Anterior cingulate cortex (tissue), 58 donors: ENCODE data around the gene HAO1.

ENCODE experiments used
- DNase-seq, 58 donors: peaks; one replicate each; lab custom pipeline; 2025; lab: John Stamatoyannopoulos, UW

The HAO1 gene

DNA sequence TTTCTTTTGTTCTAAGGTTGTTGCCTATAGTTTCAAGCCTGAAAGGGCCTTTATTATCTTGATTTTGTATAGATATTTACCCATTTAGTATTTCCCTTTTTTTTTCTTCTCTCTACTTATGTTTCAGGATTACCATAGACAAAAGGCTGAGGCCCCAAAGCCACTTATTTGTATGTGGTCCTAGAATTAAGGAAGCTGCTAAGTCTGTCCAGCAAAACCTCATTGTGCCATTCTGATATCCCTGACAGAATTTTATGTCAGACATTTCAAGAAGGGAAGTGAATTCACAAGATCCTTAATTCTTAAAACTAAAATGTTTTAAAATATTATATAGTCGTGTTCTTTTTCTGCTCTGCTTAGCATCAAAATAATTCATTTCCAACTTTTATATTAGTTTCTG, 6.9 kb downstream of the HAO1 start:
- no peak for DNase-seq

DNA sequence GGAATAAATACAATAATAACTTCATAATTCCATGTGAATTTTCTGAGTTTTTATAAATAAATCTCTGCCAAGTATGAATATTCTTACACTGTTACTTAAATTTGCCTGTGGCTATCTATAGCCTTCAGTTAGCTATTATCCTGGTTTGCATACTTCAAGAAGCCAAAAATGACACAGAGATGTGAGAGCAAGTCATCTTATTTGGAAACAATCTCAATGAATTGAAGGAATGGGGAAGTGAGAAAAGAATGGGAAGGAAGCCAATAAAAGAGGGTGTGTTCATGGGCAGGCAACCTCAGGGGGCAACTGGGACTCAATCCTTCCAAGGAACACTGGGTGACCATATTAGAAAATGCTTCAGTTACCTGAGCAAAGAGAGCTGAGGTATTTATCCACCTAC, 9.9 kb downstream of the HAO1 start:
- no peak for DNase-seq

DNA sequence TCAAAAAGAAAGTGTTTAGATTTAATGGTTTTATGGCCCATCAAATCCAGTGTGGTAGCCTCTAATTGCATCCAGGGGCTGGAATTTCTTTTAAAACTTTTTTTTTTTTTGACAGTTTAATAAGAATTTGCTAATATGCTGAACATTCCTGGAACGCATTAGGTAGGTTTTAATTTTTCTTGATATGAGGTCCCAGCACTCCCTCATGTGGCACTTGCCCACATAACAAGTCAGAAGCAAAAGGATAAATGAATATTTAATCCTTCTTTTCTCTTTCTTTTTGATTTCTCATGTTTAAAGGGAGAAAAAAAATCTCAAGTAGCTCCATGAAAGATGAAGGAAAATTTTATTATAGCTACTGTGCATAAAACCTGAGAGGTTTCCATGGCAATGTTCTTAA, 13.5 kb downstream of the HAO1 start:
- peak in 2 of 58 donors; percentile 1 to 6 for DNase-seq

DNA sequence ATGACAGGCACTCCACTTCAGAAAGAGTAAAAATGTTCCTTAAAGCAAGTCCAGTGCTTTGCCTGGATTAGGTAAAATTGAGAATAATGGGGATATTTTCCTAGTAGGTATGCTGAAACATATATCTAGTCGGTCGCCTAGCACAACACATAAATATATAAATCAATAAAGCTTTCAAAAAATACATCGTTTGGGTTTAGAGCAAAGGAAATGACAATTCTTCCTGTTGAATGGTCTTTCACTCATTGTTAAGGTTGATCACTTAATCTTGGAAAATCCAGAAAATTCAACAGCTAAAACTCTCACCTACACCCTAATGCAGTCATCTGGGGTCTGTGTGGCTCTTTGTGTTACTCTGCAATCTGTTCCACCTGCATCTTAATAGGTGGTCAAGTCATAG, 13.9 kb downstream of the HAO1 start:
- no peak for DNase-seq

DNA sequence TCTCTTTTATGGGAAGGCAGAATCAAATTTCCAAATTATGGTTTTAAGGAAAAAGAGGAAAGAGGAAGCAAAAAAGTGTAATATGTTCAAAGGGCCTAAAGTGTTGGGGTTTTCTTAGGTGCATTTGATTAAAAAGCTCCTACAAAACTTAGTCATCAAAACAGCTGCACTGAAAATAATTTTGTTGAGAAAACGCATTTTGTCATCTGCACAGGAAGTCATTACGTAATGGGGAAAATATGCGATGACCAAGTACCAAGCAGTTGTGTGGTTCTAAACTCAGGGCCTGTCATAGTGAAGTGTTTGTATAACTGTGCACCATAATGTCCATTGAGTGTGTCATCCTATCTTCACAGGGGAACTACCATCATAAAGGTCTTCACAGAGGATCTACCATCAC, 15.6 kb downstream of the HAO1 start:
- DNase-seq, result no peak

DNA sequence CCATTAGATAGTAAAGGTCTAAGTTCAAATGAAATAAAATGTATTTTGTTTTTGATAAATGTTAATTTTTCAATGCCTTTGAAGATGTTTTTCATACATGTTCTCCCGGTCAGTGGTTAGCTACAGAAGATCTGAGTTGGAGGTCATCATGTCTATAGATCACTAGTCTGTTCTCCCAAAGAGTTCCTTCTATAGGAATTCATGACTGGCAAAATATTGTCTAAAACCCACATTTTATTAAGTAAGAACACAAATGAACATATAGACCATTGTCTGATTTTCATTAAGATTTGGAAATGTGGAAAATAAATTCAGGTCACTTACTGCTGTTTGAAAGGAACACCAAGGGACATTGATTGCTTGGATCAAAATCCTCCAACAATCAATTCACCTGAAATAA, 23.6 kb downstream of the HAO1 start:
- DNase-seq, result no peak

DNA sequence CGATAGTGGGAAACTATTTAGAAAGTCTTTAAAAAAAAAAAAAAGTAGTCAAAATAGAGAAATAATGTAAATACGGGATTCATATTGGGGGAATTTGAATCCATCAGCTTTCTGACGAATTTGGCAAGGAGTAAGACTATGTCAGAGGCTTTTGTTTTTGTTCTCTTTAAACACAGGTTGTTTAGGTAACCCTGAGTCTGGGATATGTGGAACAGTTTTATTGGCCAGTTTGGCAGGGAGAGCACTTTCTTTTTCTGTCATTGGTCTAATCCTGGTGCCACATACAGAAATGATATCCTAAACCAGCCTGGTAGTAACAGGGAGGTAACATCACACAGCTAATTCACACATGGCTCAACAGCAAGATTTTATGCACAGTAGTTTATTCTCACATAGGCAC, 27.7 kb downstream of the HAO1 start:
- DNase-seq, result no peak

DNA sequence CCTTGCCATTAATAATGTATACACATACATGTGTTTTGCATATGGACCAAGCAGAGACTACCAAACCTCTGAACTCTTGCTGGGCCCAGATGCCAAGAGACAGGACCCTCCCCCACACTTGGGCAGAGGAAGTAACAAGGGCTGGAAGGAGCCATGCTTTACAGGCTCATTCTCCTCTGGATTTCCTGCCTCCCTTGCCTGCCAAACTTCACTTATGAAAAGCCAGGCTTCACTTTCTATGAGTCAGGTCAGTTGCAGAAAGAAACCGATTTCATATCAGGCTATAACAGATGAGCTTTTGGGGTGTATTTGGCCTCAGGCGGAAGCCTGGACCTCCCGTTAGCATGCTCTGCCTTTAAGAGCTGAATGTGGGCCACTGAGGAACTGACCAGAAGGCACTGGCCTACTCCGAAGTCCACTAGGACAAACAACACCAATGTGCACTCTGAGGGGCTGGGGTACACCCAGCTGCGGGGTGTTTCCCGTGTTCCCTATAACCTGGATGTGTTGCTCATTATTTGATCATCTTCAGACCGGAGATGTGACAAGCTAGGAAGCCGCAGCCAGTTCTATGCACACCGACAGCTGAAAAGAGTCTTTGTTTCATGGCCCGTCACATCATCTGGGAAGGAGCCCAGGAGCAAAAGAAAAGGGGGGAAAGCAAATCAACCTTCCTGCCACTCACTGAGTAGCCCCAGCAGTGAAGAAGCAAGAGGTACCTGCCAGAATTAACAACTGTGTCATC, 28.5 kb downstream of the HAO1 start:
- DNase-seq, result peak in 9 of 58 donors; percentile 0 to 31 (median 15)

DNA sequence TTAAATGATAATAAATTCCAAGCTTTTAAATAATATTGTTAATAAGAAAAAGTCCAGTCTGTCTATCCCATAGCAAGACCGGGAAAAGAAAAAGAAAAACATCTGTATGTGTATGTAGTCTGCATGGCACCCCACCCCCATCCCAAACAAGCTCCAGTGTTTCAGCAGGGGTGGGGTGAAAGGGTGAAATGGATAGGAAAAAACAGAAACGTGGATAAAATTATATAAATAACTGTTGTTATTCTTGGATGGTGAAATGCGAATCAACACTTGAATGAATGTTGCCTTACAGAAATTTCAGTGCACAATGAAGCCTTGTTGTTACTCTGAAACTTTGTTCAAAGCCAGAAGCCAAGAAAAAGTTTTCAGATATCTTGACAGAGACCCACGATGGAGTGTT, 31.4 kb downstream of the HAO1 start:
- no peak for DNase-seq

DNA sequence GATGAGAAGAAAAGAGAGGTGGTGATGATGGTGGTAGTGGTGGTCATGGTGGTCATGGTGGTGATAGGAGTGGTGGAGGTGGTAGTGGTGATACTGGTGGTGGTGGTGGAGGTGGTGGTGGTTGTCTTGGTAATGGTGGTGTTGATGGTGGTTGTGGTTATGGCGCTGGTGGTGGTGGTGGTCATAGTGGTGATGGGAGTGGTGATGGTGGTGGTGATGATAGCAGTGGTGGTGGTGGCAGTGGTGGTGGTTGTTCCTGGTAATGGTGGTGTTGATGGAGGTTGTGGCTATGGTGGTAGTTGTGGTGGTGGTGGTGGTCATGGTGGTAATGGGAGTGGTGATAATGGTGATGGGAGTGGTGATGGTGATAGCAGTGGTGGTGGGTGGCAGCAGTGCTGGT, 36.8 kb downstream of the HAO1 start:
- no peak for DNase-seq

DNA sequence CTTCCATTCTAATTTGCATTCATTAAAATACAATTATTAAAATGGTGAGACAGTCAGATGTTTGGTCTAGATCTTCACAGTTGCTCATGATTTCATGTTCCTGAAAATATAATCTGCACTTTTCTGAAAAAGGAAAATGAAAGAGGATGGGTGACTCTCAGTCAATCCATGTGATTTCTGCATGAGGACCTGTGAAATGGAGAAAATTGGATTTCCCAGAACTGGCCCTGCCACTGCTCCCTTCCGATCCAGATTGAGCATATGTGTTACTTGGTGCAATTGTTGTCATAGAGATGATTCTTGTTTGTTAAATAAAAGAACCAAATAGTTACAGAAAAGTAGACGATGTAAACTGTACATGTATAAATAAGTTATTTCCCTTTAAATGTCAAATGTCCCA, 37.4 kb downstream of the HAO1 start:
- no peak for DNase-seq

DNA sequence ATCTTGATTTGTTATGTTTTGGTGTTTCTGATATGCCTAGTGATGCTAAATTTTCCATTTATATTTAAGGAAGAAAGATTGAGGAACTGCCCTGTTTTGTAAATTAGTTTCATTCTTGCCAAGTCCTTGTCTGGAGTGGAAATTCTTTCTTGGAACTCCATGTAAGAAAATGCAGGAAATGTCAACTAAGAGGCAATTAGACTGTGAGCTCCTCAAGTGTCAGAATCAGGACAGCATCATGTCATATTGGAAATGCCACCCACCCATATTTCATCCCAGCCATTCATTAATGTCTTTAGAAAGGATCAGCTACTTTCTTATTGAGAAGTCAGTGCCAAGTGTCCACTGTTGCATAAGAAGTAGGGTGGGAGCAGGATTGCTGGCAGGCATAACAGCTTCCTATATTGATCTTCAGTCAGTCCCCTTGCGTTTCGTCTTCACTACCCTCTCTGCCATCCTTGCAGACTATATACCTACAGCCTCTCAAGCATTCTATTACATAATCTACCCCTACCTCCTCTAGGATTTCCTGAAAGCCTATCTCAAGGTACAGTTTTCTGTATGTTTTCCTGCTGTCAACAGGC, 42.4 kb downstream of the HAO1 start:
- DNase-seq, result no peak

DNA sequence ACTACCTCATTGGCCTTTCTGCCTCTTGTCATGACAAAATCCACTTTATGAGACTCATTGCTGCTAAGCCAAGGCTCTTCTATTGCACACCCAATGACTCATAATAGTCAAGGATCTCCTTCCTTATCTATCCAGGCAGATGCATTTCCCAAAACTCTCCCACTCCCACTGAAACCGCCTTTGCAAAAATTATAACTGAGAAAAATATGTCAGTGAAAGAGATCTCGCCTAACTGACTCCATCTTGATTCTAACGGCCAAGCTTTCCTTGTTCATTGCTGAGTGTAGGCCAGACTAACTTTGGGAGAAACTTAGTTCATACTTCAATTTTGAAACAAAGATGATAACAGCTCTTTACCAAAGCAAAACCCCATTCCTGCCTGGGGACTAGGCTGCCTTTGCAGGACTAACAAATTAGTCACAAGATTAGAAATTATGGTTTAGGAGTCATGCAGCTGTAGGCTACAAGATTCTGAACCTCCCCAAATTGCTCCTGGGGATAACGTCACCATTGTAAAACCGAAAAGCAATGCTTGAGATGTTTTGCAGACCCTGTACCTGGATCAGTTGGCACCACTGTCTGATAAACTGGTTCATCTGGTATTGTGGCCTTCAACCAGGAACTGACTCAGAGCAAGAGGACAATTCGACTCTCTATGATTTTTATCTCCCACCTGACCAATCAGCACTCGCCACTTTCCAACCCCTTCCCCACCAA, 47.1 kb downstream of the HAO1 start:
- no peak for DNase-seq

DNA sequence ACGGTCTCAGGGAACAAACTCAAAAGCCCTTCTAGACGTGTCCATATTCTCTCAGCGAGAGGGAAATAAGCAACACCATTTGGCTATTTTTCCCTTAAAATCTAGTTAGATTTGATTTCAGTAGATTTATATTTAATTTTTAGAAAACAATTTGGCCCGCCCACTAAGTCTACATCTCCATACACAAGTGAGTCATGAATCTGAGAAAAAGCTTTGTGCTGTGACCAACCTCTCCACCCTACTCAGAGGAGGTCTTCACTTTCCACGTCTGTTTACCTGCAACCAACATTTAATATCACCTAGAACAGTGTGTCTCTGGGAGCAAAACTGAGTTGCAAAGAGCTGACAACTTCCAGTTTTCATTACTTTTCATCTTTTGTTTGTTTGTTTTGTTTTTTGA, 48.6 kb downstream of the HAO1 start:
- DNase-seq, result no peak

DNA sequence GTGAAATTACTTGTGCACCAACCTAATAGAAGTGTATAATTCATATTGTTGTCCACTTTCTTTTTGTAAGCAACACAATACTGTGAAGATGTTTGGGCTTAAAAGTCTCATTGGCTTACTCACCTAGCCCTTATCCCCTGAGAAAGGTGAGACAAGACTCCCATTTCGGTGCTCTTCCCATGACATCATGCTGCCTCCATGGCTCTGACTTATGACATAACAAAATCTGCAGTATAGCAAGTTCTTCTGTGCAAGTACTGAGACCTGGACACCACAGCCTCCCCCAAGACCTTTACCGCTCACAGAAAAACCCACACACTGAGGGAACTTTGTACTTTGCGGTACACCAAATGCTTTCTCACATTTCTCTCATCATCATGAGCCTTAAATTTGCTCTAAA, 50.5 kb downstream of the HAO1 start:
- no peak for DNase-seq

DNA sequence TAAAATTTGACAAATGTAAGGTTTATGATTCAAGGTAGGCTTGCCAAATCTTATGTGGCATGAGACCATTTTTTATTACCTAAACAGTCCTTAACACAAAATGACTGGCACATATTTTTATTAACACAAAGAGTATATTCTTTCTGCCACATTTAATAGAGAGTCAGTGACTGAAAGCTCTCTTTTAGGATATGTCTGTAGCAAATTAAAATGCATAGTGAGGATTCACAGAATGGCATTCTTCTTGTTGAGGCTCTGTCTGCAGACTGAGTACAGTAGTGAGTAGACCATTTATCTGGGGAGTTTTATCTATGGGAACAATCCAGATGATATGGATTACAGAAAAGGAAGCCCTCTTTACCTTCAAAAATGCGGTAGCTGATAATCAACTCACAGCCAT, 56.5 kb downstream of the HAO1 start:
- no peak for DNase-seq

DNA sequence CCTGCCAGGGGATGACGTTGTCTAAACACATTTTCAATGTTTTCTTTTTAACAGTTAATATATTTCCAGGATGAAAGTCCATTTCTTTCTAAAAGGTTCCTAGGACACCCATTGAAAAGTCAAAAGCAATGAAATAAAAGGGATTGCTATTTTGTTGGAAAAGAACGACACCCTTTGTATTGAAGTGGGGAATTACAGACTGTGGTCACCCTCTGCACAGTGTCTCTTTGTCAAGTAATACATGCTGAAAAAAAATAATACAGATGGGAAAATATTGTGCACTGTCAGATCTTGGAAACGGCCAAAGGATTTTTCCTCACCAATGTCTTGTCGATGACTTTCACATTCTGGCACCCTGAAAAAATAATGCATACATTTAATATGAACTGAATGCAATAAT, 56.9 kb downstream of the HAO1 start:
- DNase-seq, result no peak

DNA sequence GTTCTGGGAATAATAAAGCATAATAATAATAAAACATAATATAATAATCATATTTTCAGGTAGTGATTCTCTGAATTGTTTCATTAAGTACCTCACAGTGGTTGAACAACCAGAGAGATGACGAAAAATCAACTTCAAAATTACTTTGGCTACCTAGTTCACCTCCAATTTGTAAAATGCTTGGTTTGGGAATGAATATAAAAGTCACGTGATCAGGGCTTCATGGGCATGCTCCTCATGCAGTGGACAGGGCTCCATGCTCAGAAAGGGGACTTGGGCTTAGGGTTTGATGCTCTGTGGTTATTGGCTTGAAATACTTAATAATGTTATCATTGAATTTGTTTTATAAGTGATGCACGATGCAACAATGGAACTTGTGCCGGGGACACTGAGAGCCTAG, 58.2 kb downstream of the HAO1 start:
- DNase-seq, result no peak

DNA sequence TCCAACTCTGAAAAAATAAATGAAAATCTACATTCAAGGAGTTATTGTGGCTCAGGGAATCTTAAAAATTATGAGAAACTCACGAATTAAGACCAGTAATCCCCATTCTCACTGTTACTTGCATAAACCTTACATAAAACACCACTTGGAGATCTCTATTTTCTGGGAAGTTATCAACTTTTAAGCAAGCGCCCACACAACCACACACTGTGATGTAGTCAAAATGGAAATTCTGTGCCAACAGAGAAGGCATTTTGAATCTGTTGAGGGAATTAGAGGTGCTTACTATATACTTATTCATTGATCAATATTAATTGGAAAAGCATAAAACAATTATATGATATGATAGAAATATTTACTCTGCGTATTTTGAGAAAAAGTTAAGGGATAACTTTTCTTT, 58.7 kb downstream of the HAO1 start:
- DNase-seq, result no peak

DNA sequence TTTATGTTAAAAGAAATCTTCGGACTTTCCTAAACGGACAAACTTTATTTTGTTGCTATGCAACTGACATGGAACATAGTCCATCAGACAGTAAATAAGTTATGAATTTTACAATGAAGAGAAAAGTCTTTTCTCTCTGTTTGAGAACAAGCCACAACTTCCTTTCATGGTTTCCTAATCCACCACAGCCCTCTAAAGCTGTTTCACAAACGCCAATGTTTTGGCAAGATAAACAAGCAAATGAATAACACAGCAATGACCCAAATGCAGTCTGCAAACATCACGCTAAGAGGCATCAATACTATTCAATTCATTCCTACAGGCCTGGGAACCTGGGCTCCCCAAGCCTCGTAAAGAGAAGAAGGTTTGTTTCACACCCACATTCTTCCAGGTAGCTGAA, 60.4 kb downstream of the HAO1 start:
- DNase-seq, result no peak

DNA sequence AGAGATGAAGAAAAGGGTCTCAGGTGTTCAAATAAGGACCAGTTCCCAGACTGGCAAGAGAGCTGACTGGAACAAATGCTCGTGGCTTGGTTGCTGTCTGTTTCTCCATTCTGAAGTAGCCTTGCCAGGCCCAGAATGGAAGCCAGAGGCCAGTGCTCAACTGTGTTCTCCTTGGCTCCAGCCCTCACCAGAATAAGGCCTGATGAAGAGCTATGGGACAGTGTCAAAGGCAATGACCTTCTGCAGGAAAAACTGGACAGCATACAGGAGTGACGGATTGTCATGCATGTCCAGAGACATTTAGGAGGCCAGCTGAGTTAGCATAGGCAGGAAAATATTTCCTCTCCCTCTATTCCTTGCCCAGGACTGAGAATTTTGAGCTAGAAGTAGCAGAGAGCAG, 72.2 kb downstream of the HAO1 start:
- no peak for DNase-seq

DNA sequence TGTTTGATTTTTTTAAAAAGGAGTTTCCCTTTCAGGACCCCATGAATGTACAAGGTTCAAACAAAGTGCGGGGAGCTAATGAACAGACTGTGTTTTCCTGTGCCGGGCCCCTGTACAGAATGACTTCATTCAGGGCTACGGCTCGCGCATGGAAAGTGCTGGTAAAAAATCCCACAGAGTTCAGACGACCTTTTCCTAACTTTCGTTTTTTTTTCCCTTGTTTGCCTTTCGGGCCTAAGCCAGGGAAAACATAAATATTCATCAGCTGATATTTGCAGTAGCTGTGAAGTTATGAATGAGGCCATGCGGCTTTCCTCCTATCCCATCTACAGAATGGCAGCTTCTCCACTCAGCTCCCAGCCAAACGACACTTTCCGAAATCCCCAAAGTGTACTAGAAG, 74.0 kb downstream of the HAO1 start:
- DNase-seq, result no peak
